Mesenchymal stem cell (in vitro differentiated cells and primary cell): ENCODE measurements around the gene PLCB1.

ENCODE experiments used
- DNase-seq: peaks from one replicate; pipeline ENCODE4 v3.0.0-alpha.2; 2013
- H2AFZ ChIP-seq: one replicate; pipeline ENCODE4 v1.6.1; 2013; ENCODE audit warnings: low read depth, mild to moderate bottlenecking, control low read depth, inconsistent platforms, low read length, moderate library complexity
- H2AK5ac ChIP-seq: 2 replicates; pipeline ENCODE4 v1.6.1; 2013; ENCODE audit warnings: low read length, moderate library complexity, mild to moderate bottlenecking, inconsistent platforms; ENCODE audit not compliant: severe bottlenecking
- H2BK120ac ChIP-seq: one replicate; pipeline ENCODE4 v1.6.1; 2013; ENCODE audit warnings: low read depth, mild to moderate bottlenecking, inconsistent platforms, low read length, moderate library complexity
- H2BK12ac ChIP-seq, 2 experiments: one replicate each; pipeline ENCODE4 v1.6.1; 2013; ENCODE audit warnings: inconsistent platforms in 2 of 2, low read length in 2 of 2, mild to moderate bottlenecking in 2 of 2, moderate library complexity in 2 of 2, control low read depth in 1 of 2
- H2BK15ac ChIP-seq: one replicate; pipeline ENCODE4 v1.6.1; 2013; ENCODE audit warnings: mild to moderate bottlenecking, low read depth, inconsistent platforms; ENCODE audit not compliant: poor library complexity, severe bottlenecking
- H2BK5ac ChIP-seq: 2 replicates; pipeline ENCODE4 v1.6.1; 2013; ENCODE audit warnings: low read depth, mild to moderate bottlenecking, low read length, control low read depth, inconsistent platforms; ENCODE audit not compliant: poor library complexity, severe bottlenecking
- H3K14ac ChIP-seq, 2 experiments: one replicate each; pipeline ENCODE4 v1.6.1; 2013; ENCODE audit warnings: inconsistent platforms in 2 of 2, low read length in 2 of 2, control low read depth in 1 of 2, mild to moderate bottlenecking in 1 of 2, moderate library complexity in 1 of 2
- H3K18ac ChIP-seq, 2 experiments: one replicate each; pipeline ENCODE4 v1.6.1; 2013; ENCODE audit warnings: inconsistent platforms in 2 of 2, low read length in 2 of 2, control low read depth in 1 of 2, low read depth in 1 of 2, mild to moderate bottlenecking in 1 of 2
- H3K23ac ChIP-seq, 2 experiments: one replicate each; pipeline ENCODE4 v1.6.1; 2013; ENCODE audit warnings: inconsistent platforms in 2 of 2, low read length in 2 of 2, mild to moderate bottlenecking in 2 of 2, moderate library complexity in 2 of 2, control low read depth in 1 of 2
- H3K27ac ChIP-seq: 2 replicates; pipeline ENCODE4 v1.5.1; 2013; ENCODE audit warnings: mild to moderate bottlenecking, moderate library complexity, low read length, control low read depth, inconsistent platforms; ENCODE audit not compliant: poor library complexity, severe bottlenecking
- H3K27me3 ChIP-seq, 2 experiments: 2 replicates each; pipeline versions ENCODE4 v1.6.1 to v1.7.0; 2013; ENCODE audit warnings: low read length in 2 of 2, mild to moderate bottlenecking in 2 of 2, moderate library complexity in 2 of 2, control low read depth in 1 of 2, inconsistent platforms in 1 of 2; ENCODE audit not compliant: control insufficient read depth in 1 of 2, insufficient read depth in 1 of 2
- H3K36me3 ChIP-seq, 2 experiments: 2 replicates each; pipeline versions ENCODE4 v1.6.1 to v1.7.0; 2013; ENCODE audit warnings: low read length in 2 of 2, control low read depth in 1 of 2, inconsistent platforms in 1 of 2, low read depth in 1 of 2, mild to moderate bottlenecking in 1 of 2; ENCODE audit not compliant: insufficient read depth in 2 of 2, control insufficient read depth in 1 of 2
- H3K4ac ChIP-seq, 2 experiments: one replicate each; pipeline ENCODE4 v1.6.1; 2013; ENCODE audit warnings: inconsistent platforms in 2 of 2, low read length in 2 of 2, mild to moderate bottlenecking in 2 of 2, moderate library complexity in 2 of 2, control low read depth in 1 of 2, low read depth in 1 of 2
- H3K4me1 ChIP-seq: 2 replicates; pipeline ENCODE4 v1.6.1; 2013; ENCODE audit warnings: low read depth, low read length, control low read depth; ENCODE audit not compliant: control insufficient read depth, insufficient read depth
- H3K4me2 ChIP-seq: 2 replicates; pipeline ENCODE4 v1.6.1; 2013; ENCODE audit warnings: low read length, mild to moderate bottlenecking, inconsistent platforms; ENCODE audit not compliant: poor library complexity, severe bottlenecking
- H3K4me3 ChIP-seq, 2 experiments: 2 replicates each; pipeline versions ENCODE4 v1.5.1 to v1.7.0; 2013; ENCODE audit warnings: low read length in 2 of 2, mild to moderate bottlenecking in 2 of 2, control low read depth in 1 of 2, low read depth in 1 of 2; ENCODE audit not compliant: insufficient read depth in 1 of 2
- H3K79me1 ChIP-seq: replicated peaks from 2 replicates; pipeline ENCODE4 v1.6.1; 2013; ENCODE audit warnings: mild to moderate bottlenecking, control low read depth, low read length, inconsistent platforms; ENCODE audit not compliant: poor library complexity, severe bottlenecking
- H3K9ac ChIP-seq: 2 replicates; pipeline ENCODE4 v1.7.0; 2013; ENCODE audit warnings: mild to moderate bottlenecking, low read length, moderate library complexity
- H3K9me3 ChIP-seq: 2 replicates; pipeline ENCODE4 v1.7.0; 2013; ENCODE audit warnings: mild to moderate bottlenecking, low read length; ENCODE audit not compliant: control insufficient read depth
- H4K8ac ChIP-seq: one replicate; pipeline ENCODE4 v1.6.1; 2013; ENCODE audit warnings: inconsistent platforms, mild to moderate bottlenecking, low read length, moderate library complexity
- H4K91ac ChIP-seq: one replicate; pipeline ENCODE4 v1.6.1; 2013; ENCODE audit warnings: mild to moderate bottlenecking, low read length, inconsistent platforms
- WGBS: methylation state at CpG from one replicate; pipeline ENCODE4 v1.1.7; 2013; ENCODE audit warnings: mixed read lengths; 5-methylcytosine and 5-hydroxymethylcytosine counted together

Gene PLCB1

DNA sequence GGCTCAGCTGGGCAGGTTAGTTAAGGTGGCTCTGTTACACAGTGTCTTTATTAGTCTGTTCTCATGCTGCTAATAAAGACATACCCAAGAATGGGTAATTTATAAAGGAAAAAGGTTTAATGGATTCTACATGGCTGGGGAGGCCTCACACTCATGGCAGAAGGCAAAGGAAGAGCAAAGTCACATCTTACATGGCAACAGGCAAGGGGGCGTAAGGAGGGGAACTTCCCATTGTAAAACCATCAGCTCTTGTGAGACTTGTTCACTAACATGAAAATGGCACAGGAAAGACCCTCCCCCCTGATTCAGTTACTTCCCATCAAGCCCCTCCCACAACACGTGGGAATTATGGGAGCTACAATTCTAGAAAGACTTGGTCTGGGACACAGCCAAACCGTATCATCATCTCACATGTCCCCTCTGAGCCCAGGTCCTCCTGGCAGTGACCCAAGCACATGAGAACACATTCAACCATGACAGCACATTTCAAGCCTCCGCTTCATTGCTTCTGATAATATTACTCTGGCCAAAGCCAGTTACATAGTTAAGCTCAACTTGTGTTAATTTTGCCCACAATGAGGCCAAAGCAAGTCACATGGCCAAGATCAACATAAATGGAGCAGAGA, 383.9 kb downstream of the PLCB1 start:
- Histone ChIP-seq H3K14ac (no peak overlapping the region), H3K4me3 (no peak overlapping the region), H3K79me1 (no peaks in the 10 kb centered on the region), H2AK5ac (no peak overlapping the region), H3K4me2 (no peak overlapping the region), H3K9ac (no peak overlapping the region), H3K27me3 (no peaks in the 10 kb centered on the region), H3K4me1 (no peaks in the 10 kb centered on the region), H3K23ac (no peak overlapping the region), H2BK15ac (no peak overlapping the region), H2BK5ac (no peak overlapping the region), H2AFZ (no peak overlapping the region), H3K9me3 (no peaks in the 10 kb centered on the region), H2BK12ac (no peak overlapping the region), H3K27ac (no peak overlapping the region), H3K4ac (no peak overlapping the region), H4K8ac (no peak overlapping the region), H3K36me3 (no peaks in the 10 kb centered on the region), H3K18ac (no peak overlapping the region), H2BK120ac (no peak overlapping the region), H4K91ac (no peak overlapping the region)
- 91% methylated on average over 4 of the region's 4 CpGs for WGBS
- no peak for DNase-seq

DNA sequence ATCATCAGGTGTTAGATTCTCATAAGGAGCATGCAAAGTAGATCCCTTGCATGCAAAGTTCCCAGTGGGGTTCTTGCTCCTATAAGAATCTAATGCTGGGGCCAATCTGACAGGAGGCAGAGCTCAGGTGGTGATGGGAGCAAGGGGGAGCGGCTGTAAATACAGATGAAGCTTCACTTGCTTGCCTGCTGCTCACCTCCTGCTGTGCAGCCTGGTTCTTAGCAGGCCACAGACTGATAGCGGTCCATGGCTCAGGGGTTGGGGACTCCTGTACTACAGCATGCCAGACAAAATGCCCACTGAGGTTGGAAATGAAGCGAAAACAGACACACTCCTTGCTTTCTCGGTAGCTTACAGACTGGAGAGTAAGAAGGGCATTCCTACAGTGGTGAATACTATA, 386.8 kb downstream of the PLCB1 start:
- no peaks in the 10 kb centered on the region for H3K36me3 ChIP-seq
- no peak overlapping the region for H3K4me3 ChIP-seq
- WGBS, result 59% methylated on average over 4 of the region's 4 CpGs
- no peak overlapping the region for H3K4me2 ChIP-seq
- no peaks in the 10 kb centered on the region for H3K27me3 ChIP-seq
- no peaks in the 10 kb centered on the region for H3K9me3 ChIP-seq
- no peak overlapping the region for H2BK12ac ChIP-seq
- H2AK5ac ChIP-seq, result no peak overlapping the region
- H3K14ac ChIP-seq, result no peak overlapping the region
- H2AFZ ChIP-seq, result no peak overlapping the region
- no peak overlapping the region for H2BK15ac ChIP-seq
- no peak for DNase-seq
- H4K91ac ChIP-seq, result no peak overlapping the region
- no peak overlapping the region for H3K18ac ChIP-seq
- no peak overlapping the region for H4K8ac ChIP-seq
- H3K23ac ChIP-seq, result peak overlapping the region in 1 of 2 experiments; percentile 14
- no peaks in the 10 kb centered on the region for H3K79me1 ChIP-seq
- H3K4me1 ChIP-seq, result no peaks in the 10 kb centered on the region
- no peak overlapping the region for H3K9ac ChIP-seq
- H3K27ac ChIP-seq, result no peak overlapping the region
- H3K4ac ChIP-seq, result no peak overlapping the region
- H2BK120ac ChIP-seq, result no peak overlapping the region
- no peak overlapping the region for H2BK5ac ChIP-seq

DNA sequence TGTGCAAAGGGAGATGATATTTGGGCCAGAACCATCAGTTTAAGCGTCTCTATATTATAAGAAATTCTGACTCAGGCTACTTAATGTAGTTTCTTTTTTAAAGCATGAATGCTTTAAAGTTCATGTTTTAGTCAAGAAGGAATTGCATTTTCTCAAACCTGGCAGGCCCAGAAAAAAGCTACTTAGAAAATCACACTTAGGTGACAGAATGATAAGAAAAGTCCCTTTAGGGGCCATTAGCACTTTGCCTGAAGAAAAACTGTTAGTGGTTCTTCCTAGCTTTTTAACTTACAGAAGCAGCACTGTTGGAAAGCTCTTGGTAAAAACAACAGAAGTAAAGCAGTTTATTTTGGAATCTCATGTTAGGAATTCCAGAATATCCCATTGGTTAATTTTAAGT, 387.8 kb downstream of the PLCB1 start:
- DNase-seq, result no peak
- Histone ChIP-seq H2AFZ (no peak overlapping the region), H3K9me3 (no peaks in the 10 kb centered on the region), H4K91ac (no peak overlapping the region), H2BK12ac (no peak overlapping the region), H3K27ac (no peak overlapping the region), H4K8ac (no peak overlapping the region), H2AK5ac (no peak overlapping the region), H2BK15ac (no peak overlapping the region), H3K4ac (no peak overlapping the region), H3K4me1 (no peaks in the 10 kb centered on the region), H3K27me3 (no peaks in the 10 kb centered on the region), H2BK5ac (no peak overlapping the region), H3K4me2 (no peak overlapping the region), H3K36me3 (no peaks in the 10 kb centered on the region), H3K4me3 (no peak overlapping the region), H3K14ac (no peak overlapping the region), H3K9ac (no peak overlapping the region), H3K23ac (no peak overlapping the region), H2BK120ac (no peak overlapping the region), H3K79me1 (no peaks in the 10 kb centered on the region), H3K18ac (no peak overlapping the region)
- WGBS, result no CpG with 5 or more reads among the region's 1 CpG

DNA sequence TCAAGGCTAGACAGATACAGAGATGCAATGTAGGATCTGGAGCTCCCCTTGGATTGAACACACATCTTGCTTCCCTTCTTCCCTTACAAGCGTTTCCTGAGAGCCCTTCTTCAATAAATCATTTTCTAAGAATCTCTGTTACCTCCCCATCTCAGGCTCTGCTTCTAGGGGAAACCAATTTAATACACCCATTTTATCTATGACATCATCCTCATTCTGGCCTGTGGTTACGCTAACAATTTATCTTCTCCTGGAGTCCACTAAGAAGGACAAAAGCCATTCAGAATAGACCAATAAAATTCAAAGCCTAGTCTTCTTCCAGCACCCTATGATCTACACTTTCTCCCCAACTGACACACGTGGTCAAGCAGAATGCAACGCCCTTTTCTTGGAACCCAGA, 390.1 kb downstream of the PLCB1 start:
- no peak for DNase-seq
- Histone ChIP-seq H3K4ac (no peak overlapping the region), H3K14ac (no peak overlapping the region), H4K91ac (no peak overlapping the region), H2BK120ac (no peak overlapping the region), H3K79me1 (no peaks in the 10 kb centered on the region), H2AFZ (no peak overlapping the region), H3K27ac (no peak overlapping the region), H3K4me1 (no peaks in the 10 kb centered on the region), H3K18ac (no peak overlapping the region), H3K23ac (no peak overlapping the region), H2BK5ac (no peak overlapping the region), H3K9ac (no peak overlapping the region), H2AK5ac (no peak overlapping the region), H3K27me3 (no peaks in the 10 kb centered on the region), H3K4me3 (no peak overlapping the region), H4K8ac (no peak overlapping the region), H2BK15ac (no peak overlapping the region), H2BK12ac (no peak overlapping the region), H3K36me3 (no peaks in the 10 kb centered on the region), H3K4me2 (no peak overlapping the region), H3K9me3 (no peaks in the 10 kb centered on the region)
- 63% methylated on average over 2 of the region's 4 CpGs for WGBS
